HEK293 (cell line): Measurements from ENCODE around the gene ZMYND12.
"Not testable (repeated sequence)": the region's sequence is repeated elsewhere in the genome, so short reads cannot be mapped to it uniquely, and the experiment has no call there.

Source experiments
- CTCF ChIA-PET: fragments of 350-600 bp; formaldehyde crosslinking; extraction: SDS; loops from one replicate; lab custom pipeline; 2021; ENCODE audit warnings: antibody characterized with exemption; lab: Yijun Ruan, JAX
- POLR2A ChIA-PET: fragments of 300-600 bp; formaldehyde crosslinking; extraction: SDS; loops from one replicate; lab custom pipeline; 2020; ENCODE audit warnings: antibody characterized with exemption, inconsistent platforms; lab: Yijun Ruan, JAX
- H3K27ac ChIP-seq: fragments of 200-500 bp; sonication (Bioruptor generic); 2 replicates; pipeline ENCODE4 v1.5.1; 2014; ENCODE audit warnings: low read depth, low read length, control low read depth, inconsistent platforms; ENCODE audit errors: extremely low read depth
- H3K36me3 ChIP-seq, 2 experiments: fragments of 200-500 bp in 1 of 2; sonication (Bioruptor generic) in 1 of 2; 1 replicate in 1 of 2; 2 replicates in 1 of 2; pipeline ENCODE4 v1.5.1; 2014 to 2017; ENCODE audit warnings: inconsistent platforms in 2 of 2, low read length in 2 of 2; ENCODE audit not compliant: control insufficient read depth in 2 of 2, insufficient read depth in 1 of 2
- H3K4me1 ChIP-seq: fragments of 200-500 bp; sonication (Bioruptor generic); 2 replicates; pipeline ENCODE4 v1.5.1; 2014; ENCODE audit warnings: mild to moderate bottlenecking, low read length, inconsistent platforms; ENCODE audit not compliant: control insufficient read depth, insufficient read depth
- H3K4me3 ChIP-seq: 2 replicates; pipeline ENCODE4 v1.5.1; 2011; ENCODE audit warnings: low read depth, mild to moderate bottlenecking, control low read depth, low read length, moderate library complexity
- H3K9me3 ChIP-seq: fragments of 200-500 bp; sonication (Bioruptor generic); 2 replicates; pipeline ENCODE4 v1.5.1; 2014; ENCODE audit warnings: low read depth, low read length, inconsistent platforms; ENCODE audit not compliant: control insufficient read depth, insufficient read depth
- GLI4 ChIP-seq: fragments of 450-650 bp; formaldehyde crosslinking; IDR thresholded peaks from 2 replicates; pipeline ENCODE4 v1.5.1; 2016; ENCODE audit warnings: missing biosample characterization, missing genetic modification characterization
- INSM2 ChIP-seq: fragments of 450-650 bp; formaldehyde crosslinking; IDR thresholded peaks from 2 replicates; pipeline ENCODE4 v1.5.1; 2016; ENCODE audit warnings: missing biosample characterization, missing genetic modification characterization
- KLF1 ChIP-seq: fragments of 450-650 bp; formaldehyde crosslinking; IDR thresholded peaks from 2 replicates; pipeline ENCODE4 v1.5.1; 2016; ENCODE audit warnings: missing biosample characterization, missing genetic modification characterization
- KLF7 ChIP-seq: fragments of 450-650 bp; formaldehyde crosslinking; IDR thresholded peaks from 2 replicates; pipeline ENCODE4 v1.5.1; 2016; ENCODE audit warnings: missing biosample characterization, missing genetic modification characterization, borderline replicate concordance
- PRDM4 ChIP-seq: fragments of 450-650 bp; formaldehyde crosslinking; IDR thresholded peaks from 2 replicates; pipeline ENCODE4 v1.5.1; 2017; ENCODE audit warnings: missing biosample characterization, missing genetic modification characterization
- REST ChIP-seq: fragments of 450-650 bp; formaldehyde crosslinking; IDR thresholded peaks from 2 replicates; pipeline ENCODE4 v1.5.1; 2016; ENCODE audit warnings: missing biosample characterization, missing genetic modification characterization
- SCRT1 ChIP-seq: fragments of 450-650 bp; formaldehyde crosslinking; IDR thresholded peaks from 2 replicates; pipeline ENCODE4 v1.5.1; 2016; ENCODE audit warnings: missing biosample characterization, missing genetic modification characterization, borderline replicate concordance
- SETDB1 ChIP-seq: IDR thresholded peaks from one replicate; pipeline ENCODE4 v1.6.1; 2017; ENCODE audit warnings: mild to moderate bottlenecking, low read length, moderate library complexity, mixed read lengths; ENCODE audit not compliant: insufficient read length
- TRIM28 ChIP-seq: IDR thresholded peaks from 2 replicates; pipeline ENCODE4 v1.6.1; 2011; ENCODE audit warnings: low read length, control low read depth, borderline replicate concordance
- ZFP41 ChIP-seq: fragments of 450-650 bp; formaldehyde crosslinking; IDR thresholded peaks from 2 replicates; pipeline ENCODE4 v1.5.1; 2016; ENCODE audit warnings: missing biosample characterization, missing genetic modification characterization, borderline replicate concordance
- ZNF132 ChIP-seq: fragments of 450-650 bp; formaldehyde crosslinking; IDR thresholded peaks from 2 replicates; pipeline ENCODE4 v1.5.1; 2017; ENCODE audit warnings: missing biosample characterization, missing genetic modification characterization, borderline replicate concordance
- ZNF133 ChIP-seq: fragments of 450-650 bp; formaldehyde crosslinking; IDR thresholded peaks from 2 replicates; pipeline ENCODE4 v1.5.1; 2016; ENCODE audit warnings: missing biosample characterization, missing genetic modification characterization
- ZNF146 ChIP-seq: fragments of 450-650 bp; formaldehyde crosslinking; IDR thresholded peaks from 2 replicates; pipeline ENCODE4 v1.5.1; 2016; ENCODE audit warnings: missing biosample characterization, missing genetic modification characterization
- ZNF157 ChIP-seq: fragments of 450-650 bp; formaldehyde crosslinking; IDR thresholded peaks from 2 replicates; pipeline ENCODE4 v1.5.1; 2016; ENCODE audit warnings: missing biosample characterization, missing genetic modification characterization
- ZNF280D ChIP-seq: fragments of 450-650 bp; formaldehyde crosslinking; IDR thresholded peaks from 2 replicates; pipeline ENCODE4 v1.5.1; 2016; ENCODE audit warnings: missing biosample characterization, missing genetic modification characterization
- ZNF416 ChIP-seq: fragments of 450-650 bp; formaldehyde crosslinking; IDR thresholded peaks from 2 replicates; pipeline ENCODE4 v1.5.1; 2016; ENCODE audit warnings: missing biosample characterization, missing genetic modification characterization
- ZNF518A ChIP-seq: fragments of 450-650 bp; formaldehyde crosslinking; conservative IDR thresholded peaks from 2 replicates; pipeline ENCODE4 v1.5.1; 2016; ENCODE audit warnings: low read depth, missing biosample characterization, missing genetic modification characterization
- ZNF549 ChIP-seq: fragments of 450-650 bp; IDR thresholded peaks from 2 replicates; pipeline ENCODE4 v1.5.1; 2018; ENCODE audit warnings: missing biosample characterization, missing genetic modification characterization, mild to moderate bottlenecking, inconsistent platforms, moderate library complexity
- ZNF777 ChIP-seq: fragments of 450-650 bp; formaldehyde crosslinking; IDR thresholded peaks from 2 replicates; pipeline ENCODE4 v1.5.1; 2017; ENCODE audit warnings: missing biosample characterization, missing genetic modification characterization, borderline replicate concordance

Gene ZMYND12

GRCh38 chr1:42504535-42505128, 48.8 kb upstream of the ZMYND12 start:
- Histone ChIP-seq H3K9me3 (no peaks in the 10 kb centered on the region), H3K4me1 (no peaks in the 10 kb centered on the region), H3K27ac (no peak overlapping the region), H3K4me3 (no peak overlapping the region), H3K36me3 (no peaks in the 10 kb centered on the region)
- ChIA-PET POLR2A (no interaction called here), CTCF (no interaction called here)
- TF ChIP-seq ZNF132 (tag by site-specific recombination) (no peak), ZNF280D (tag by site-specific recombination) (0 out of 2 replicates have a peak, but pooled peaks have one; percentile 16), GLI4 (no peak), ZNF146 (no peak), KLF1 (tag by site-specific recombination) (no peak), SCRT1 (tag by site-specific recombination) (no peak), TRIM28 (peak; percentile 95), SETDB1 (peak; percentile 100), ZNF777 (tag by site-specific recombination) (no peak), ZNF416 (tag by site-specific recombination) (no peak), ZNF549 (tag by site-specific recombination) (0 out of 2 replicates have a peak, but pooled peaks have one; percentile 8), INSM2 (tag by site-specific recombination) (no peak), PRDM4 (no peak), ZFP41 (tag by site-specific recombination) (no peak), ZNF157 (tag by site-specific recombination) (no peak), KLF7 (tag by site-specific recombination) (no peak), REST (tag by site-specific recombination) (no peak), ZNF133 (no peak), ZNF518A (tag by site-specific recombination) (0 out of 2 replicates have a peak, but pooled peaks have one; percentile 34)

GRCh38 chr1:42502031-42502430, 46.2 kb upstream of the ZMYND12 start:
- POLR2A ChIA-PET, H3K4me3 ChIP-seq, CTCF ChIA-PET, H3K9me3 ChIP-seq, H3K4me1 ChIP-seq, H3K27ac ChIP-seq, H3K36me3 ChIP-seq: not testable (repeated sequence)
